ENCODE measurements around the gene GSTM5. TPM values are rescaled to one million over a fixed set of nuclear protein-coding genes. Genes with fewer than 3 reads are reported as not detected.
"Not testable (repeated sequence)": the region's sequence is repeated elsewhere in the genome, so short reads cannot be mapped to it uniquely, and the experiment has no call there.

GSTM5 gene
- total and polyA plus RNA-seq, 2 of the 8 experiments (the other 6 are each of a cell fraction or from before 2014, with no cell fraction given) = 0.24 to 0.89 TPM

DNA sequence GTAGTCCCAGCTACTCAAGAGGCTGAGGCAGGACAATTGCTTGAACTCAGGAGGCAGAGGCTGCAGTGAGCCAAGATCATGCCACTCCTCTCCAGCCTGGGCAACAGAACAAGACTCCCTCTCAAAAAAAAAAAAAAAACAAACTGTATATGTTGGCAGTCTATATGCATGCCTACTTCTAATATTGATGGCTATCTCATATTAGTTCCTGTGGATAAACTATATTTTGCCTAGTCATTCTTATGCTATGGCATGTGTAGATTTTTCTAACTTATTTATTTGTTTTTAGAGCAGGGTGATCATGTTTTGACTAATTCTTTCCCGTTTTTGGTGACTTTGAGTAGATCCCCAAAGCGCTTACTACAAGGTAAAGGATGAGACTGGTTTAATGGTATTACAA lies 33.4 kb upstream of the GSTM5 start:
- H3K23ac ChIP-seq (ENCODE audit: insufficient read length); H4K8ac ChIP-seq (ENCODE audit: extremely low read depth, insufficient read depth, low read length); H3K9me3 ChIP-seq (ENCODE audit: insufficient read depth in 2 of 2, low read depth in 1 of 2, low read length in 1 of 2); H3K27me3 ChIP-seq (replicated peaks in 1 of 4; ENCODE audit: control insufficient read depth in 3 of 4, extremely low read depth in 1 of 4, insufficient read depth in 3 of 4, low read length in 3 of 4); H3K4me1 ChIP-seq (replicated peaks in 1 of 4; ENCODE audit: control insufficient read depth in 3 of 4, insufficient read depth in 4 of 4, low read length in 3 of 4); H4K20me1 ChIP-seq (replicated peaks in 1 of 2; ENCODE audit: control insufficient read depth in 1 of 2, insufficient read depth in 2 of 2, low read length in 2 of 2); H2AK5ac ChIP-seq (ENCODE audit: low read depth, low read length); H3K56ac ChIP-seq (replicated peaks; ENCODE audit: insufficient read length, low read depth, low read length); H3K27ac ChIP-seq (ENCODE audit: low read depth, low read length); DNase-seq (ENCODE audit: low read depth in 1 of 2, low spot score in 2 of 2); H3K4me2 ChIP-seq (ENCODE audit: insufficient read depth in 1 of 2, low read depth in 2 of 2, low read length in 2 of 2); H3K79me2 ChIP-seq (ENCODE audit: control insufficient read depth in 1 of 2, insufficient read depth in 2 of 2, low read length in 2 of 2); H2BK20ac ChIP-seq (ENCODE audit: low read length); POLR2A ChIA-PET (ENCODE audit: partially characterized antibody); CTCF ChIA-PET (ENCODE audit: partially characterized antibody); H2BK120ac ChIP-seq (replicated peaks; ENCODE audit: low read depth, low read length); H4K5ac ChIP-seq (ENCODE audit: insufficient read length, low read depth, low read length); H3K23me2 ChIP-seq (ENCODE audit: low read depth, low read length); H2AFZ ChIP-seq (ENCODE audit: low read length); H3K18ac ChIP-seq (ENCODE audit: extremely low read depth, low read length); H2BK15ac ChIP-seq (ENCODE audit: low read length); H3K4ac ChIP-seq (replicated peaks; ENCODE audit: insufficient read length, low read depth, low read length); FAIRE-seq; H3K9ac ChIP-seq (replicated peaks in 1 of 4; ENCODE audit: extremely low read depth in 1 of 4, low read depth in 3 of 4, low read length in 3 of 4); H3K14ac ChIP-seq (ENCODE audit: insufficient read length); H3K79me1 ChIP-seq (ENCODE audit: low read depth, low read length); H3K36me3 ChIP-seq (ENCODE audit: control insufficient read depth in 2 of 4, insufficient read depth in 4 of 4, low read length in 3 of 4); H2BK12ac ChIP-seq (ENCODE audit: low read depth, low read length); H4K91ac ChIP-seq (replicated peaks; ENCODE audit: insufficient read length, low read length); H3K4me3 ChIP-seq (ENCODE audit: extremely low read depth in 1 of 4, insufficient read depth in 2 of 4, low read depth in 3 of 4, low read length in 4 of 4); H2BK5ac ChIP-seq (ENCODE audit: low read depth, low read length): not testable (repeated sequence)
- WGBS, 2 experiments (ENCODE audit: extremely low coverage in 1 of 2, insufficient coverage in 1 of 2, insufficient read length in 1 of 2, insufficient replicate concordance in 2 of 2, low coverage in 1 of 2, low lambda C conversion rate in 2 of 2, missing lambda C conversion rate in 1 of 2) = 91% methylated on average over 2 of the region's 2 CpGs; no CpG with 5 or more reads in 1 of the 2 experiments

GRCh38 chr1:109684777-109685176 lies 27.3 kb upstream of the GSTM5 start:
- H4K91ac ChIP-seq (replicated peaks; ENCODE audit: insufficient read length, low read length); H3K79me2 ChIP-seq (ENCODE audit: control insufficient read depth in 1 of 2, insufficient read depth in 2 of 2, low read length in 2 of 2); POLR2A ChIA-PET (ENCODE audit: partially characterized antibody); H2AFZ ChIP-seq (ENCODE audit: low read length); H3K18ac ChIP-seq (ENCODE audit: extremely low read depth, low read length); H3K4me1 ChIP-seq (replicated peaks in 1 of 4; ENCODE audit: control insufficient read depth in 3 of 4, insufficient read depth in 4 of 4, low read length in 3 of 4); H3K79me1 ChIP-seq (ENCODE audit: low read depth, low read length); H3K36me3 ChIP-seq (ENCODE audit: control insufficient read depth in 2 of 4, insufficient read depth in 4 of 4, low read length in 3 of 4); H2BK5ac ChIP-seq (ENCODE audit: low read depth, low read length); H2BK120ac ChIP-seq (replicated peaks; ENCODE audit: low read depth, low read length); DNase-seq (ENCODE audit: low read depth in 1 of 2, low spot score in 2 of 2); H4K5ac ChIP-seq (ENCODE audit: insufficient read length, low read depth, low read length); H2BK20ac ChIP-seq (ENCODE audit: low read length); H2AK5ac ChIP-seq (ENCODE audit: low read depth, low read length); H3K23me2 ChIP-seq (ENCODE audit: low read depth, low read length); H2BK12ac ChIP-seq (ENCODE audit: low read depth, low read length); FAIRE-seq; H4K20me1 ChIP-seq (replicated peaks in 1 of 2; ENCODE audit: control insufficient read depth in 1 of 2, insufficient read depth in 2 of 2, low read length in 2 of 2); CTCF ChIA-PET (ENCODE audit: partially characterized antibody); H4K8ac ChIP-seq (ENCODE audit: extremely low read depth, insufficient read depth, low read length); H3K23ac ChIP-seq (ENCODE audit: insufficient read length); H3K27me3 ChIP-seq (replicated peaks in 1 of 4; ENCODE audit: control insufficient read depth in 3 of 4, extremely low read depth in 1 of 4, insufficient read depth in 3 of 4, low read length in 3 of 4); H3K56ac ChIP-seq (replicated peaks; ENCODE audit: insufficient read length, low read depth, low read length); H3K27ac ChIP-seq (ENCODE audit: low read depth, low read length); H3K4me2 ChIP-seq (ENCODE audit: insufficient read depth in 1 of 2, low read depth in 2 of 2, low read length in 2 of 2); H3K4ac ChIP-seq (replicated peaks; ENCODE audit: insufficient read length, low read depth, low read length); H3K14ac ChIP-seq (ENCODE audit: insufficient read length); H2BK15ac ChIP-seq (ENCODE audit: low read length); H3K9me3 ChIP-seq (ENCODE audit: insufficient read depth in 2 of 2, low read depth in 1 of 2, low read length in 1 of 2); H3K9ac ChIP-seq (replicated peaks in 1 of 4; ENCODE audit: extremely low read depth in 1 of 4, low read depth in 3 of 4, low read length in 3 of 4); H3K4me3 ChIP-seq (ENCODE audit: extremely low read depth in 1 of 4, insufficient read depth in 2 of 4, low read depth in 3 of 4, low read length in 4 of 4): not testable (repeated sequence)
- 88% methylated on average over 6 of the region's 6 CpGs; no CpG with 5 or more reads in 1 of the 2 experiments for WGBS, 2 experiments (ENCODE audit: extremely low coverage in 1 of 2, insufficient coverage in 1 of 2, insufficient read length in 1 of 2, insufficient replicate concordance in 2 of 2, low coverage in 1 of 2, low lambda C conversion rate in 2 of 2, missing lambda C conversion rate in 1 of 2)

Measured in H1 (cell line).